ENCODE results near the gene FAM167B. TPM values are rescaled to one million over a fixed set of nuclear protein-coding genes. Genes with fewer than 3 reads are reported as not detected.

The FAM167B gene
- total and polyA plus RNA-seq, 4 donors, result 0.47 to 9.2 (median 3.8) TPM

- Histone ChIP-seq H3K4me1 (ENCODE audit: control insufficient read depth in 4 of 4, insufficient read depth in 4 of 4, low read length in 3 of 4) (peaks cover 3 to 34% (median 23%) of the 10 kb centered on the region in 4 donors), H3K9ac (ENCODE audit: low read depth in 1 of 2, low read length in 2 of 2) (peak overlapping the region in 1 of 2 donors; percentile 20), H3K4me3 (ENCODE audit: low read depth in 1 of 3, low read length in 3 of 3) (peak overlapping the region; percentile 62 to 74 (median 64)), H3K36me3 (ENCODE audit: control insufficient read depth in 4 of 4, insufficient read depth in 3 of 4, low read depth in 1 of 4, low read length in 3 of 4) (no peaks in the 10 kb centered on the region), H3K9me3 (ENCODE audit: control insufficient read depth in 4 of 4, low read length in 3 of 4) (no peaks in the 10 kb centered on the region), H3K27ac (ENCODE audit: low read depth in 1 of 2, low read length in 2 of 2) (no peak overlapping the region), H3K27me3 (ENCODE audit: control insufficient read depth in 4 of 4, insufficient read depth in 4 of 4, low read length in 3 of 4) (no peaks in the 10 kb centered on the region)
- WGBS, result 29% methylated on average over 26 of the region's 26 CpGs
- no peak for DNase-seq (ENCODE audit: low spot score)
- TF ChIP-seq NR2F2 (IDR thresholded peaks at IDR 0.05) (no peak), HNF4G (IDR thresholded peaks at IDR 0.05) (no peak), FOXA2 (IDR thresholded peaks at IDR 0.05) (no peak), YY1 (IDR thresholded peaks at IDR 0.05) (no peak), FOXA1 (IDR thresholded peaks at IDR 0.05) (no peak), GABPA (IDR thresholded peaks at IDR 0.05 in 1 of 2, conservative IDR thresholded peaks at IDR 0.05 in 1 of 2) (no peak), EGR1 (IDR thresholded peaks at IDR 0.05; ENCODE audit: low read depth in 2 of 2) (no peak), ATF3 (IDR thresholded peaks at IDR 0.05) (no peak), CTCF (IDR thresholded peaks at IDR 0.05; ENCODE audit: low read depth, low read length, missing input control) (no peak), JUND (IDR thresholded peaks at IDR 0.05) (no peak), MAX (IDR thresholded peaks at IDR 0.05) (no peak), ZBTB33 (IDR thresholded peaks at IDR 0.05) (no peak), RXRA (IDR thresholded peaks at IDR 0.05) (no peak), RAD21 (IDR thresholded peaks at IDR 0.05) (no peak), TAF1 (conservative IDR thresholded peaks at IDR 0.05) (no peak), HNF4A (conservative IDR thresholded peaks at IDR 0.05) (no peak)
Measured at GRCh38 chr1:32204943-32205361, 42.1 kb upstream of the FAM167B start.

GRCh38 chr1:32205401-32206370 lies 41.3 kb upstream of the FAM167B start, which contains the start of gene IQCC:
Gene IQCC, plus strand, starts transcription at chr1:32205671. Its CDS starts 11 bp downstream, at chr1:32205682.
- Histone ChIP-seq H3K36me3 (ENCODE audit: control insufficient read depth in 4 of 4, insufficient read depth in 3 of 4, low read depth in 1 of 4, low read length in 3 of 4) (no peaks in the 10 kb centered on the region), H3K27ac (ENCODE audit: low read depth in 1 of 2, low read length in 2 of 2) (no peak within 1 kb of the TSS), H3K9me3 (ENCODE audit: control insufficient read depth in 4 of 4, low read length in 3 of 4) (no peaks in the 10 kb centered on the region), H3K4me1 (ENCODE audit: control insufficient read depth in 4 of 4, insufficient read depth in 4 of 4, low read length in 3 of 4) (peaks cover 3 to 26% (median 16%) of the 10 kb centered on the region in 4 donors), H3K27me3 (ENCODE audit: control insufficient read depth in 4 of 4, insufficient read depth in 4 of 4, low read length in 3 of 4) (no peaks in the 10 kb centered on the region), H3K4me3 (ENCODE audit: low read depth in 1 of 3, low read length in 3 of 3) (peak within 1 kb of the TSS; percentile 62 to 74 (median 64)), H3K9ac (ENCODE audit: low read depth in 1 of 2, low read length in 2 of 2) (peak within 1 kb of the TSS; percentile 49 to 66)
- TF ChIP-seq HNF4A (conservative IDR thresholded peaks at IDR 0.05), result no peak
- no peak for TF ChIP-seq FOXA2 (IDR thresholded peaks at IDR 0.05)
- peak; percentile 93 to 98 for TF ChIP-seq EGR1 (IDR thresholded peaks at IDR 0.05; ENCODE audit: low read depth in 2 of 2)
- TF ChIP-seq YY1 (IDR thresholded peaks at IDR 0.05), result peak; percentile 78
- DNase-seq (ENCODE audit: low spot score), result peak; percentile 87
- 1% methylated on average over 77 of the region's 77 CpGs for WGBS
